IMR-90 (cell line): ENCODE measurements around the gene HDAC9.

ENCODE experiments used
- MAFK ChIP-seq: IDR thresholded peaks from 2 replicates; pipeline ENCODE4 v1.6.1; 2012; ENCODE audit warnings: low read depth, low read length, improper control_type of control experiment
- TF ChIP-seq, protein P1 (sequence below): fragments of 150-350 bp; IDR thresholded peaks from 2 replicates; pipeline ENCODE4 v1.6.1; 2017; ENCODE audit warnings: mild to moderate bottlenecking, antibody characterized with exemption, low read length, low read depth

DNA sequence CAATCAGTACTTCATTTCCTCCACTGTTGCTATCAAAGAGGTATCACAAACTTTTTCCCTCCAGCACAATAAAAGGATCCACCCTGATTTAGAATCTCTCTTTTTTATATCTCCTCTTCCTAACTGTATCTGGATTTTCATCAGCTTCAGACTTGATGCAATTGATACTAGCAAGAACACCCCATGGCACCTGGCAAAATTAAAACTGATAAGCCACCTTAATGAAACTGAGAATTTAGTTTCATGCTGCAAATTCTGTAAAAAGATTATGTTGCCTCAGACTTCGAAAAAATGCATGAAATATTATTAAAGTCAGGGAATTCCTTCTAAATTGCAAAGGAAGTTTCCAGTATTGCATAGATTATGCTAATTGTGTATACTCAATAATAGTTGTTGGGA, 277.0 kb downstream of the HDAC9 start:
- TF ChIP-seq MAFK: no peak
- TF ChIP-seq, protein P1, sequence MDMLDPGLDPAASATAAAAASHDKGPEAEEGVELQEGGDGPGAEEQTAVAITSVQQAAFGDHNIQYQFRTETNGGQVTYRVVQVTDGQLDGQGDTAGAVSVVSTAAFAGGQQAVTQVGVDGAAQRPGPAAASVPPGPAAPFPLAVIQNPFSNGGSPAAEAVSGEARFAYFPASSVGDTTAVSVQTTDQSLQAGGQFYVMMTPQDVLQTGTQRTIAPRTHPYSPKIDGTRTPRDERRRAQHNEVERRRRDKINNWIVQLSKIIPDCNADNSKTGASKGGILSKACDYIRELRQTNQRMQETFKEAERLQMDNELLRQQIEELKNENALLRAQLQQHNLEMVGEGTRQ: no peak
